Loucy (cell line): ENCODE data around the gene DPYSL4.

Experiments
- H2AFZ ChIP-seq: fragments of 200-600 bp; sonication (generic); 2 replicates; pipeline ENCODE4 v1.6.0; 2016; ENCODE audit warnings: antibody characterized with exemption, mild to moderate bottlenecking, low read length, moderate library complexity
- H3F3A ChIP-seq: fragments of 200-600 bp; 2 replicates; pipeline ENCODE4 v1.6.0; 2016; ENCODE audit warnings: antibody characterized with exemption, low read depth, mild to moderate bottlenecking
- H3K27me3 ChIP-seq: fragments of 200-600 bp; sonication (generic); 2 replicates; pipeline ENCODE4 v1.6.1; 2014; ENCODE audit warnings: low read length, mild to moderate bottlenecking; ENCODE audit not compliant: insufficient read depth, poor library complexity, severe bottlenecking
- H3K36me3 ChIP-seq: fragments of 200-600 bp; sonication (generic); 2 replicates; pipeline ENCODE4 v1.6.1; 2016; ENCODE audit warnings: low read length; ENCODE audit not compliant: insufficient read depth
- H3K4me1 ChIP-seq: fragments of 200-600 bp; sonication (generic); 2 replicates; pipeline ENCODE4 v1.5.1; 2014; ENCODE audit warnings: low read length, mild to moderate bottlenecking; ENCODE audit not compliant: insufficient read depth, poor library complexity, severe bottlenecking
- H3K4me2 ChIP-seq: fragments of 200-600 bp; sonication (generic); 2 replicates; pipeline ENCODE4 v1.6.0; 2014; ENCODE audit warnings: antibody characterized with exemption, low read length, low read depth, mild to moderate bottlenecking; ENCODE audit not compliant: poor library complexity, severe bottlenecking
- H3K4me3 ChIP-seq: fragments of 200-600 bp; sonication (generic); 2 replicates; pipeline ENCODE4 v1.5.1; 2014; ENCODE audit warnings: low read length, mild to moderate bottlenecking, mixed read lengths; ENCODE audit not compliant: poor library complexity, severe bottlenecking
- H3K79me2 ChIP-seq: fragments of 200-600 bp; sonication (generic); 2 replicates; pipeline ENCODE4 v1.6.1; 2014; ENCODE audit warnings: low read length; ENCODE audit not compliant: insufficient read depth
- H3K9ac ChIP-seq: fragments of 200-600 bp; sonication (generic); 2 replicates; pipeline ENCODE4 v1.6.0; 2014; ENCODE audit warnings: mild to moderate bottlenecking, low read depth, low read length, moderate library complexity; ENCODE audit not compliant: poor library complexity, severe bottlenecking
- H3K9me2 ChIP-seq: fragments of 200-600 bp; sonication (generic); replicated peaks from 2 replicates; pipeline ENCODE4 v1.6.1; 2016; ENCODE audit warnings: low read depth, low read length, mixed read lengths
- H3K9me3 ChIP-seq: fragments of 200-600 bp; sonication (generic); 2 replicates; pipeline ENCODE4 v1.6.1; 2014; ENCODE audit warnings: mild to moderate bottlenecking, antibody characterized with exemption, low read length, low read depth; ENCODE audit not compliant: insufficient read depth
- H4K20me1 ChIP-seq: fragments of 200-600 bp; sonication (generic); 2 replicates; pipeline ENCODE4 v1.6.0; 2014; ENCODE audit warnings: antibody characterized with exemption, low read length, mild to moderate bottlenecking; ENCODE audit not compliant: insufficient read depth, poor library complexity, severe bottlenecking
- CTCF ChIP-seq: fragments of 200-600 bp; sonication (generic); conservative IDR thresholded peaks from 2 replicates; pipeline ENCODE4 v1.5.1; 2014; ENCODE audit warnings: mild to moderate bottlenecking, antibody characterized with exemption, low read length
- EZH2phosphoT487 ChIP-seq: fragments of 200-600 bp; IDR thresholded peaks from 2 replicates; pipeline ENCODE4 v1.6.1; 2018; ENCODE audit warnings: antibody characterized with exemption, mild to moderate bottlenecking, moderate library complexity, borderline replicate concordance

Gene DPYSL4

GRCh38 chr10:132175907-132176581 is 10.7 kb upstream of the DPYSL4 start:
- no peaks in the 10 kb centered on the region for H3K27me3 ChIP-seq
- TF ChIP-seq EZH2phosphoT487, result no peak
- TF ChIP-seq CTCF, result no peak
- H3K4me3 ChIP-seq, result no peak overlapping the region
- H2AFZ ChIP-seq, result no peak overlapping the region
- no peaks in the 10 kb centered on the region for H3K4me1 ChIP-seq
- no peaks in the 10 kb centered on the region for H3K9me2 ChIP-seq
- H4K20me1 ChIP-seq, result no peaks in the 10 kb centered on the region
- H3K9me3 ChIP-seq, result peaks cover 2% of the 10 kb centered on the region; the same call in 1 of the 2 replicates
- no peaks in the 10 kb centered on the region for H3K79me2 ChIP-seq
- no peaks in the 10 kb centered on the region for H3F3A ChIP-seq
- H3K4me2 ChIP-seq, result no peak overlapping the region
- no peaks in the 10 kb centered on the region for H3K36me3 ChIP-seq
- no peak overlapping the region for H3K9ac ChIP-seq

GRCh38 chr10:132176623-132177500 is 9.9 kb upstream of the DPYSL4 start:
- Histone ChIP-seq H3F3A (no peaks in the 10 kb centered on the region), H3K9me2 (no peaks in the 10 kb centered on the region), H3K9ac (no peak overlapping the region), H2AFZ (no peak overlapping the region), H3K27me3 (no peaks in the 10 kb centered on the region), H3K79me2 (no peaks in the 10 kb centered on the region), H4K20me1 (no peaks in the 10 kb centered on the region), H3K4me1 (no peaks in the 10 kb centered on the region), H3K4me2 (no peak overlapping the region), H3K9me3 (peaks cover 2% of the 10 kb centered on the region; the same call in 1 of the 2 replicates), H3K4me3 (no peak overlapping the region), H3K36me3 (no peaks in the 10 kb centered on the region)
- no peak for TF ChIP-seq EZH2phosphoT487
- TF ChIP-seq CTCF, result no peak

DNA sequence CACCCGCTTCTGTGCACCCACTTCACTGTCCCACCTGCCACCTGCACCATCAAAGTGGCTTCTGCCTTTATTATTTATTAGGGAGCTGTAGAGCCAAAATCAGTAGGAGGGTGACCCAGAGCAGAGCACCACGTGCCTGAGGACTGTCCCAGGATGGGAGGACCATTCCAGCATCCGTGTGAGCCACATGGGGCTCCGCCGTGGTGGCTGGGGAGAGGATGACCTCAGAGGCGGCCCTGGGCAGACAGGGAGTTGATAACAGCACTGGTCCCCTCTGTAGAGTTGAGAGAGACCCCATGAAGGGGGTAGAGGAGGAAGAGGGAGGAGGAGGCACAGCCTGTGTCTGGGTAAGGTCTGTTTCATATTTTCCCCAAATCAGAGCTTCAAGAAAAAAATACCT is 8.7 kb upstream of the DPYSL4 start:
- Histone ChIP-seq H3K9ac (no peak overlapping the region), H3K79me2 (no peaks in the 10 kb centered on the region), H3K4me2 (no peak overlapping the region), H4K20me1 (no peaks in the 10 kb centered on the region), H3F3A (no peaks in the 10 kb centered on the region), H3K36me3 (no peaks in the 10 kb centered on the region), H3K27me3 (no peaks in the 10 kb centered on the region), H3K9me2 (no peaks in the 10 kb centered on the region), H2AFZ (no peak overlapping the region), H3K9me3 (peaks cover 2% of the 10 kb centered on the region; the same call in 1 of the 2 replicates), H3K4me3 (no peak overlapping the region), H3K4me1 (no peaks in the 10 kb centered on the region)
- TF ChIP-seq CTCF, result no peak
- TF ChIP-seq EZH2phosphoT487, result no peak
